ENCODE measurements around the gene CADPS2.
"Not testable (repeated sequence)": the region's sequence is repeated elsewhere in the genome, so short reads cannot be mapped to it uniquely, and the experiment has no call there.

The CADPS2 gene

GRCh38 chr7:122709930-122710646 is 176.2 kb downstream of the CADPS2 start:
- DNase-seq (ENCODE audit: low spot score): no peak

- DNase-seq (ENCODE audit: low spot score): no peak
Observed at GRCh38 chr7:122706836-122707235, 179.4 kb downstream of the CADPS2 start.

DNA sequence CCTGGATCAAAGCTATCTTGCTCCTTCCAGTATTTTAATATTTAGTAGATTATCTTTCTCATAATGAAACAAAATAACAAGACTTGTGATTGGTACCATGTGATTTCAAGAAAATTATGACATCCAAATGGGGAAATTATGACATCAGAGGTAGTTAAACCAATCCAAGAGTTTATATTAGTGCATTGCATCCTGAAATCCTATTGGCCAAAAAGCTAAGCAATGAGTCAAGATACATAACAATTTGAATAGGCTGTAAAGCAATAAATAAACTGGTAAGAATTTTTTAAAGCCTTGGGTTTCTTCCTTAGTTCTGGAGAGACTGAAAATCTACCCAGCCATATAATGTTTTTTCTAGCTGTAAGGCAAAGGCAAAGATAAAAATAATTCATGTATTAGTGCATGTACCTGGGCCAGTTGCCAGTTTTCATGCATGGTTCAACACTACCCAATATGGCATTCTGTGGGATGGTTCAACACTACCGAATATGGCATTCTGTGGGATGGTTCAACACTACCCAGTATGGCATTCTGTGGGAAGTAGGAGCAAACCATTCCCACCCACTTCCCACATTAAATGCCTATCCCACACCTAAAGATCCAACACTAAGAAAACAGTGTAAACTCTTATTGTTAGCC is 183.3 kb downstream of the CADPS2 start, which contains the start of gene RNF148:
RNF148 (minus strand) TSS at position 51 of the 639 bp plus-strand sequence. CDS start 172 bp downstream, outside the sequence.
- DNase-seq (ENCODE audit: low spot score): no peak

- no peak for DNase-seq (ENCODE audit: low spot score)
Observed at GRCh38 chr7:122699017-122699416, 187.2 kb downstream of the CADPS2 start, which contains the start of gene RNF133. TSS of gene RNF133 (minus strand) at chr7:122699117. CDS start at chr7:122698918, 199 bp downstream.

- DNase-seq (ENCODE audit: low spot score): no peak
Observed at GRCh38 chr7:122695816-122696215, 190.4 kb downstream of the CADPS2 start.

DNA sequence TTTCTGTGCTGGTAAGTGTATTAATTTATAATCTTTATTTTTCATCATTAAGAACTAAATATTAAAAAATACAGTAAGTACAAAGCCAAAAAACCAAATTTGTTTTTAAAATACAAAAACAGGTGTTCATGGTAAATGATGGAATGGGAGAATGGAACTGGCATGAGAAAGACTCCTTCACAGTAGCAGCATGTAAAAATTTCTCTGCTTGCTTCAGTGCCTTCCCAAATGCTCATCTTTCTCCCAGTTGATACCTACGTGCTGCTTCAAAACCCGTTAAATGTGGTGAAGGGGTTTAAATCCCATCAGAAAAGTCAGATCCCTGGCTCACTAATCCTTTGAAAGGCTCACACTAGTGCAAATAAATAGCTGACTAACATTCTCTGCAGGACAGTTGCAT is 191.6 kb downstream of the CADPS2 start:
- no peak for DNase-seq (ENCODE audit: low spot score)

DNA sequence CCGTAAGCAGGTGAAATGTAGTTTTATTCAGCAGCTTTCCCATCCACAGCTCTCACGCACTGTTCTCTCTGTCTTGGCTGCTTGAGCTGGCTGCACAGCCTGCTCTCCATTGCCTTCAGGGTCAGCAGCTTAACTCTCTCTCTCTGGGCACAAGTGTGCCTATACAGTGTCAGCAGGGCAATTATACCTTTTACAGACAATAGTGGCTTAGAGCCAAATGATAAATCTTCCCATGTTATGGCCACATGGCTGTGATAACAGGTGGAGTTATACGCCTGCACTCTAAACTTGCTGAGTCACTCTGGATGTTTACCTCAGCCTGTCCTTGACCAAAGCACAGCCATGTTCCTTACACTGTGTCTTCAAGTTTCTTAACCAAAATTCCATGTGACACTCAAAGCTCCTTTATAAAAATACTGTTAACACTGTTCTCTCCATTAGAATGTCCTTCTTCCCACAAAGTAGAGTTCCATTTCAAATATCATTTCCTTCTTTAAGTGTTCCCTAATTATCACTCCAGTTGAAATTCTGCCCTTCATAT is 193.4 kb downstream of the CADPS2 start:
- DNase-seq (ENCODE audit: low spot score): no peak

GRCh38 chr7:122691569-122692235 is 194.6 kb downstream of the CADPS2 start:
- DNase-seq (ENCODE audit: low spot score): no peak

GRCh38 chr7:122689346-122690109 is 196.7 kb downstream of the CADPS2 start:
- no peak for DNase-seq (ENCODE audit: low spot score)

- DNase-seq (ENCODE audit: low spot score): no peak
Observed at GRCh38 chr7:122688400-122688998, 197.8 kb downstream of the CADPS2 start.

GRCh38 chr7:122686360-122686878 is 199.8 kb downstream of the CADPS2 start:
- DNase-seq (ENCODE audit: low spot score): no peak

GRCh38 chr7:122684504-122684903 is 201.8 kb downstream of the CADPS2 start:
- DNase-seq (ENCODE audit: low spot score): no peak

GRCh38 chr7:122682815-122683550 is 203.3 kb downstream of the CADPS2 start:
- no peak for DNase-seq (ENCODE audit: low spot score)

DNA sequence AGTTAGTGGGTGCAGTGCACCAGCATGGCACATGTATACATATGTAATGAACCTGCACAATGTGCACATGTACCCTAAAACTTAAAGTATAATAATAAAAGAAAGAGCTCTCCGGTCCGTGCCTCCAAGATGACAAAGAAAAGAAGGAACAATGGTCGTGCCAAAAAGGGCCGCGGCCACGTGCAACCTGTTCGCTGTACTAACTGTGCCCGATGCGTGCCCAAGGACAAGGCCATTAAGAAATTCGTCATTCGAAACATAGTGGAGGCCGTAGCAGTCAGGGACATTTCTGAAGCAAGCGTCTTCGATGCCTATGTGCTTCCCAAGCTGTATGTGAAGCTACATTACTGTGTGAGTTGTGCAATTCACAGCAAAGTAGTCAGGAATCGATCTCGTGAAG is 205.1 kb downstream of the CADPS2 start:
- not testable (repeated sequence) for DNase-seq (ENCODE audit: low spot score)

GRCh38 chr7:122679813-122680212 is 206.4 kb downstream of the CADPS2 start:
- no peak for DNase-seq (ENCODE audit: low spot score)

DNA sequence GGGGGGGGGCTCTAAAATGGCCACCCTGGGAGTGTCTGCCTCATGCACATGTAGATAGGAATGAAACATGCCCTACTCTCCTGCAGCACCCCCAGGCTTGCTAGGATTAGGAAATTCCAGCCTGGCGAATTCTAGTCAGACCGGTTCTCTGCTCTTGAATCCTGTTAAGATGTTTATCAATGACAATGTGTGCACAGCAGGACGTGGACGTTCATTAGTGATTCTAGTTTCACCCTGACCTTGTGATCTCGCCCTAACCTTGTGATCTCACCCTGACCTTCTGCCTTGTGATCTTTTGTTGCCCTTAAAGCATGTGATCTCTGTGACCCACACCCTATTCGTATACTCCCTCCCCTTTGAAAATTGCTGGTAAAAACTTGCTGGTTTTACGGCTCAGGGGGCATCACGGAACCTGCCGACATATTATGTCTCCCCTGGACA is 207.0 kb downstream of the CADPS2 start:
- not testable (repeated sequence) for DNase-seq (ENCODE audit: low spot score)

- DNase-seq (ENCODE audit: low spot score): no peak
Observed at GRCh38 chr7:122677149-122677548, 209.1 kb downstream of the CADPS2 start.

DNA sequence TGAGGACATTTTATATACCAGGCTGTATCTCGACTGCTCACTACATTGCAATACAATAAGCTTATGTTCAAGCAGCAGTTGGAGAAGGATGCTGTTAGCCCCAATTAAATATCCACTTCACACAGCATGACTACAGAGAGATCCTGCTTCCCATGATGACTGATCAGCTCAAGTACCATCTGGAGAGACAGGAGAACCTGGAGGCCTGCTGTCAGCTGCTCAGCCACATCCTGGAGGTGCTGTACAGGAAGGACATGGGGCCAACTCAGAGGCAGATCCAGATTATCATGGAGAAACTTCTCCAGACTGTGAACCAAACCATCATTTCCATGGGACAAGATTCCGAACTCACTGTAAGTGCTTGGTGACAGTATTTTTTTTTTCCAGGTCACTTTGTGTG is 209.8 kb downstream of the CADPS2 start:
- DNase-seq (ENCODE audit: low spot score): no peak

DNA sequence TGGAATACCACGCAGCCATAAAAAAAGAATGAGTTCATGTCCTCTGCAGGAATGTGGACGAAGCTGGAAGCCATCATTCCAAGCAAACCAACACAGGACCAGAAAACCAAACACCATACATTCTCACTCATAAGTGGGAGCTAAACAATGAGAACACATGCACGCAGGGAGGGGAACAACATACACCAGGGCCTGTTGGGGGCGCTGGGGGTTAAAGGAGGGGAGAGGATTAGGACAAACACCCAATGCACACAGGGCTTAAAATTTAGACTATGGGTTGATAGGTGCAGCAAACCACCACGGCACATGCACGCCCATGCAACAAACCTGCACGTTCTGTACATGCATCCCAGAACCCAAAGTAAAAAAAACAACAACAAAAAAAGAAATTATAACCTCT is 210.6 kb downstream of the CADPS2 start:
- DNase-seq (ENCODE audit: low spot score): no peak

- no peak for DNase-seq (ENCODE audit: low spot score)
Observed at GRCh38 chr7:122675011-122675410, 211.2 kb downstream of the CADPS2 start.
